Activated CD8-positive, alpha-beta memory T cell treated with anti-CD3 and anti-CD28 coated beads, Interleukin-2, amount 50 U/mL, for 1 hour (primary cell): ENCODE results near the gene SNCAIP.

Source experiments
- DNase-seq: peaks from one replicate; pipeline ENCODE4 v3.0.0-alpha.2; 2020; ENCODE audit errors: extremely low read depth

The SNCAIP gene

DNA sequence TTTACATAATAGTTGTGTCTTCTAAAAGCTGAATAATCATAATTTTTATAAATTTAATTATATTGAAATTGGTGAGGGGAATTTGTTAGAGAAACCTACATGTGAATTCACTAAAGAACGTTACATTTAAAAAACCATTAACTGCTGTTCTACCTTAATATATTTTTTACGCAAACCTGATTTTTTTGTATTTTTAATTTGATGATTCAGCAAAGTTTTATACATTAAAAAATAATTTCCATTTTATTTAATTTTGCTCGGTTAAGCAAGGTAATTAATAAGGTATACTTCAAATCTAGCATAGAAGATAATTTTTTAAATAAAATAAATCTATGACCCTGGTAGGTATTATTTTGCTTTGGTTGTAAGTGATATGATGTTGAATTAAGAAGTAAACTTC, 114.3 kb downstream of the SNCAIP start:
- DNase-seq: no peak

- no peak for DNase-seq
These were observed 115.6 kb downstream of the SNCAIP start for GRCh38 chr5:122427621-122428020.

DNA sequence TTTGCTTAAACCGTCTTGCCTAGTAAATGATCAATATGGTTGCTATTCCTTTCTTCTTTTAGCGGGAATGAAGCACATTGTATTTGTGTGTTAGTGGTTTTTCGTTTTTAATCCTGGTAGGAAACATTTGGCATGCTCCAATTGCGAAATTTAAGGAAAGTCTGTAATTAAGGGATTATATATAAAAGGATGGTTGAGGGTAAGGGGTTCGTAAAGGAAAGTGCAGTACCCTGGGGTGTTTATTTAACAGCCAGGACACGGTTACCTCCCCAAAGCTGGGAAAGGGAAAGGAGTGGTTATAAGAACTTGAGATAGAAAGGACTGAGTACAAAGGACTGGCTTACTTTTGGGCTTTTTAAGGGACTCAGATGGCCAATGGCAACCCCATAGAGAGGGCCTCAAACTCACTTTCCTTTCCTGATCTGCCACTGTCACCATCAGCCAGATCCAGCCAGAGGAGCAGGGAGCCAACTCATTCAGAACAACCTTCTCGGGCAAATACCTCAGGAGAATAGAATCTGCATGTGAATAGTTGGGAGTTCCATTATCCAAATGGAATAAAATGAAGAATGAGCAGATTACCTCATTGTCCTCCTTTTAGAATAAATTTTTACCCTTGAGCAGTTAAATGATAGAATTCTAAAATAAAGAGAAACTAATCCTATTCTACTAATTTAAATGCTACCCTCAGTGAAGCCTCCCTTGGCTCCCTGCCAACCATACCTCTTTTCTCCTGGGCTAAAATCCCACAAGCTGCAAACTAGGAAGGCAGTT, 117.7 kb downstream of the SNCAIP start:
- DNase-seq: no peak

GRCh38 chr5:122430319-122430586, 118.2 kb downstream of the SNCAIP start:
- no peak for DNase-seq

GRCh38 chr5:122431298-122431697, 119.3 kb downstream of the SNCAIP start:
- no peak for DNase-seq

DNA sequence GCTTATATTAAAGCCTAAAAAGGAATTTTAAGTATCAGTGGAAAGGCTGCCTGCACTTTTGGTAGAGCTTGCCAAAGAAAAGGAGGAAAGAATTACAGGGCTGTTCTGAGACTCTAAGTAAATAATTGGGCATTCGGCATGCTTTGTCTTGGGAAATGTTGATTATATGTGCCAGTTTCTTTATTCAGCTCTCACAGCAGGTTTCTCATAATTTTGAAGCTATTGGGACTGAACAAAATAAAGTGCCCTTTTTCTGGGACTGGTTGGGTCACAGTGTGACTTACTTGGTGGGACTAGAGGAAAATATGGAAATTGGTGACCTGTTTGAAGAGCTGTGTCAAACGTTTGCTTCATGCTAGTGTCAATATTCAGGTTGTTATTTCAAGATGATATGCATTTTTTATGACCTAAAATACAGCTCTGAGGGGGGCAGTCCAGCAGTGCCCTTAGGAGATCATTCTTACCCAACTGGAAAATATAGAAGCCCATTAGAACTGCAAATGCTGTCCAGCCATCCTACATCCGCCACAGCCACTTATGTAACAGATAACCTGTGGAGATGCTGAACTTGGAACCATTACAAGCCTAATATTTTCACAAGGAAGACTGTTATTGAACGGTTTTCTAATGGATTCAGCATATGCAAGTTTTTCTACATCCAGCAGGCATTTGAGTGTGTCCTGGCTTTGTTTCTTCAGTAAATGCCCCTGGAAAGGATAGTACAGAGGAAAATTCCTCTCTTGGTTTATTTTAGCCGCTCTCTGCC, 122.4 kb downstream of the SNCAIP start:
- DNase-seq: no peak

DNA sequence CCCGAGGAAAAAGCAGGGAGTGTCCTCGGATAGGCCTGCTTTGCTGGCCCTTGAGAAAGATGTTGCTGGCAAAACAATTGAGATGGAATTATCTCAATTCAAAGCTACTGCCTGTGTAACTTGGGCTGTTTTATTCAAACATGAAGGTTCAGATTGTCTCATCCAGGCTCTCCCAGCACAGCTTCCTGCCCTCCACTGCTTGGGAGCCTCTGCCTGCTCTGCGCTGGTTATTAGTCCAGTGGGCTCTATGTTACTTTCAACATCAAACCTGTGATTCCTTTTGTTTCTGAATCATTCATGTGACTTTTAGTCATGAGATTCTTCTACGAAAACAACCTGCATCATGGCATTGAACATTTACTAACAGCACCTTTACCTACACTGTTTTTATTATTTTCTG, 123.2 kb downstream of the SNCAIP start:
- no peak for DNase-seq

- no peak for DNase-seq
These were observed 123.7 kb downstream of the SNCAIP start for GRCh38 chr5:122435761-122436160.

- DNase-seq: no peak
These were observed 124.6 kb downstream of the SNCAIP start for GRCh38 chr5:122436615-122437014.

GRCh38 chr5:122439645-122440044, 127.6 kb downstream of the SNCAIP start:
- DNase-seq: no peak

- no peak for DNase-seq
These were observed 130.9 kb downstream of the SNCAIP start for GRCh38 chr5:122442938-122443337.

DNA sequence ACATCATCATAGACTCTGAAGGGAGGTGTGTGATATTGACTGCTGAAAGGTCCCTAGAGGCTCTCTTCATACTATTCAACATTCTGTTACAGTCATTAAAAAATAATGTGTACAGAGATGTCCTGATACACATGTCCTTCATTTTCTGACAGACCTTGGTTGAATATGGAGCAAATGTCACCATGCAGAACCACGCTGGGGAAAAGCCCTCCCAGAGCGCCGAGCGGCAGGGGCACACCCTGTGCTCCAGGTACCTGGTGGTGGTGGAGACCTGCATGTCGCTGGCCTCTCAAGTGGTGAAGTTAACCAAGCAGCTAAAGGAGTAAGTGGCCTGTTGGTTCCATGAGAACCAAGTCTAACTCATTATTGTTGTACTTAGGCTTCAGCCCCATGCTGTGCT, 132.4 kb downstream of the SNCAIP start:
- DNase-seq: no peak

GRCh38 chr5:122445070-122445469, 133.0 kb downstream of the SNCAIP start:
- no peak for DNase-seq

- DNase-seq: no peak
These were observed 135.0 kb downstream of the SNCAIP start for GRCh38 chr5:122447072-122447471.

GRCh38 chr5:122447879-122448278, 135.8 kb downstream of the SNCAIP start:
- DNase-seq: no peak

DNA sequence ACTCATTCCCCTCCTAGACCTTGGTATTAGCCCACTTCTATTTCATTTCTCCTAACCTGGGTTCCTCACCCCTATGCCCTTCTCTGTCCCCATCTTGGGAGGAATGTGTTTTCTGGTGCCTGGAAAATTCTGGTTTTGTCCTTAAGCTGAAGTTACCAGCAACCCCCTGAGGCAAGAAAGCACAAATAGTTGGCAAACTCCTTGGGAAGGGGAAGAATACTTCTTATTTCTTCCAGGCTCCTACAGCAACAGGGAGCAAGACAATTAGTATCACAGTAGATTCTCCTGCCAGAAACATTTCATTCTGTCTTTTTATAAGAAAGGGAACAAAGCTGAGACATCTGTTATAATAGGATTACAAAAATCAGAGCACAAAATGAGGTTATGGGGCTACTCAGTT, 142.5 kb downstream of the SNCAIP start:
- DNase-seq: no peak

- DNase-seq: no peak
These were observed 143.9 kb downstream of the SNCAIP start for GRCh38 chr5:122455939-122456338.

GRCh38 chr5:122457178-122457826, 145.3 kb downstream of the SNCAIP start:
- no peak for DNase-seq

DNA sequence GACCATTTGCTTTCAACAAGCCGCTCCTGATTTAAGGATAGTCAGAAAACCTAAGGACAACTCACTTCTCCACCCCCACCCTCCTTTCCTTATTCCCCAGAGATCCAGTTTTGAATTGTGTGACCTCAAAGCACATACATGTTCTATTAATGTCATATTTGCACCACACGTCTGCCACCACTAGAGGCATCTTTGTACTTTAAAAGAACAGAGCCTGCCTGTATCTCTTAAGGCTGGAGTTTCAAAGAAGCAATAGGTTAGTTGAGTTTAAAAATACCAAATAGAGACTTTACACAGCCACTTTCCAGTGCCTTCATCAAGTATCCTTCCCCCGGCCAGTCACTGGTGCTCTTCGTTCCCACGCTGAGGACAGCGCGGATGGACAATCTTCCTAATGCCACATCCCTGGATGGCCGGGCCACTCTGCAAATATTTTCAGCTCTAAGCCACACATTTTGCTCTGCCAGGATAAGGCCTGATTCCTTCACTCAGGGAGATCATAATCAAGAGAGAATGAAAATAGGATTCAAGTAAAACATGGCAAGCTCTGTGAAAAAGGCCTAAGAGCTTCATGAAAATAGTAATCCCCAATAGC, 146.3 kb downstream of the SNCAIP start:
- DNase-seq: no peak

GRCh38 chr5:122462486-122462885, 150.4 kb downstream of the SNCAIP start:
- no peak for DNase-seq

GRCh38 chr5:122463221-122463620, 151.2 kb downstream of the SNCAIP start:
- DNase-seq: no peak

DNA sequence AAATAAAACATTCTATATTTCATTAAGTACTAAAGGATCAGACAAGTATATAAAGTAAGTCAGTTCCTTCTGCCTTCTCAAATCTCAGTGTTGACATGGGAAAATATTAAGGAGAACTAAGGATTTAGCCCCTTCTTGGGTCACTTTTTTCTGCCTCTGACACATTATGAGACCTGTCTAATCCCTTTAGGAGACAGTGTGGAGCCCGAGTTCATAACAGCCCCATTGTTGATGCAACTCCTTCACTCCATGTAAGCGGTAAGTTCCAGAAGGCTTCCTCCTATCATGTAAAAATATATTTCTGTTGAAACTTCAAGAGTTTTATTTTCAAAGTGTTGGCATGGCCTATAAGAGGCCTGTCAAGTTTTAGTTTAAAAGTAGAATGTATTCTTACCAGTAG, 152.2 kb downstream of the SNCAIP start:
- DNase-seq: no peak
